MM.1S (cell line): ENCODE measurements around the gene SOX10.

Experiments
- CTCF ChIP-seq: fragments of 300-600 bp; sonication (generic); IDR thresholded peaks from 2 replicates; pipeline ENCODE4 v1.5.1; 2016; ENCODE audit warnings: antibody characterized with exemption, low read length, mixed read lengths
- EZH2 ChIP-seq: fragments of 300-600 bp; sonication (generic); optimal IDR thresholded peaks from 2 replicates; pipeline ENCODE3; 2017; ENCODE audit warnings: low read depth, mild to moderate bottlenecking, antibody characterized with exemption, low read length, mixed read lengths
- EZH2phosphoT487 ChIP-seq: fragments of 300-600 bp; sonication (generic); IDR thresholded peaks from 2 replicates; pipeline ENCODE4 v1.6.1; 2018; ENCODE audit warnings: antibody characterized with exemption, low read length

GRCh38 chr22:37932821-37933578 lies 51.4 kb downstream of the SOX10 start:
- TF ChIP-seq EZH2: no peak
- TF ChIP-seq CTCF: no peak
- TF ChIP-seq EZH2phosphoT487: no peak
